Aorta (tissue), 5 donors: ENCODE measurements around the gene HDAC6. TPM values are rescaled to one million over a fixed set of nuclear protein-coding genes. Genes with fewer than 3 reads are reported as not detected.
"Not testable (repeated sequence)": the region's sequence is repeated elsewhere in the genome, so short reads cannot be mapped to it uniquely, and the experiment has no call there.

Source experiments
- ATAC-seq: fragments of 200-7000 bp; cut with Tn5 transposase; one replicate; pipeline ENCODE4 v1.9.1; 2022; ENCODE audit warnings: moderate library complexity; ENCODE audit not compliant: low FRiP score
- DNase-seq, 2 donors: peaks; one replicate each; pipeline ENCODE4 v3.0.0-alpha.2; 2020
- H3K27ac ChIP-seq, 2 donors: one replicate each; pipeline ENCODE4 v1.5.1; 2013; ENCODE audit warnings: low read length in 2 of 2, mild to moderate bottlenecking in 2 of 2, moderate library complexity in 2 of 2, control low read depth in 1 of 2, inconsistent platforms in 1 of 2, low read depth in 1 of 2
- H3K27me3 ChIP-seq, 2 donors: one replicate each; pipeline ENCODE4 v1.6.1; 2013; ENCODE audit warnings: control low read depth in 1 of 2, low read length in 1 of 2, mild to moderate bottlenecking in 1 of 2, moderate library complexity in 1 of 2; ENCODE audit not compliant: insufficient read depth in 2 of 2, control insufficient read depth in 1 of 2
- H3K36me3 ChIP-seq, 2 donors: one replicate each; pipeline ENCODE4 v1.6.1; 2013; ENCODE audit warnings: control low read depth in 1 of 2, low read length in 1 of 2, mild to moderate bottlenecking in 1 of 2; ENCODE audit not compliant: insufficient read depth in 2 of 2, control insufficient read depth in 1 of 2
- H3K4me1 ChIP-seq, 2 donors: one replicate each; pipeline ENCODE4 v1.6.1; 2013; ENCODE audit warnings: low read length in 2 of 2, control low read depth in 1 of 2, mild to moderate bottlenecking in 1 of 2, moderate library complexity in 1 of 2; ENCODE audit not compliant: insufficient read depth in 2 of 2, control insufficient read depth in 1 of 2
- H3K4me3 ChIP-seq, 2 donors: one replicate each; pipeline ENCODE4 v1.5.1; 2013; ENCODE audit warnings: low read length in 2 of 2, control low read depth in 1 of 2, mild to moderate bottlenecking in 1 of 2
- H3K9me3 ChIP-seq: one replicate; pipeline ENCODE4 v1.6.1; 2013; ENCODE audit warnings: mild to moderate bottlenecking, low read length; ENCODE audit not compliant: control insufficient read depth
- WGBS, 2 donors: extraction: QIAGEN DNeasy Blood & Tissue Kit; methylation state at CpG; one replicate each; pipeline ENCODE4 v1.1.7; 2013; 5-methylcytosine and 5-hydroxymethylcytosine counted together
- intact Hi-C, 2 donors: fragments of 100-400 bp; cut with DNase I; formaldehyde crosslinking; loops; one replicate each; pipeline versions ENCODE4 v1.14.2 to v1.15.0; 2022
- polyA plus RNA-seq, 2 donors: library from polyadenylated mRNA; stranded (reverse); fragments of 200-250 nt; gene quantifications; one replicate each; pipeline ENCODE4 v1.2.3, GENCODE V29; 2013
- total RNA-seq, 2 donors: library from RNA; stranded (reverse); fragmentation: NEBNext Ultra II Directional; extraction: Animal tissue kit (Norgen Biotek cat#: 25700); gene quantifications; one replicate each; pipeline ENCODE4 v1.2.1, GENCODE V29; 2021
- donor health status: healthy with polysubstance abuse.
- donor health status: Bipolar disorder and iron deficiency.
- donor health status: DM: no; HTN: no; CAD: no.
- donor health status: DM: no; HTN: no; CAD: no.
- donor health status: DM: yes; HTN: yes; CAD: no.

HDAC6 gene
- total and polyA plus RNA-seq, 4 donors: 28.0 to 229 (median 83.5) TPM

- Histone ChIP-seq H3K36me3 (no peaks in the 10 kb centered on the region), H3K27ac (no peak overlapping the region), H3K4me3 (no peak overlapping the region), H3K9me3 (no peaks in the 10 kb centered on the region), H3K4me1 (no peaks in the 10 kb centered on the region), H3K27me3 (no peaks in the 10 kb centered on the region)
- WGBS, 2 donors: 72 to 81% methylated on average over 9 to 10 of the region's 10 CpGs
- intact Hi-C loops: no loop called here
- ATAC-seq (no peak), DNase-seq (no peak)
Observed at GRCh38 chrX:48839686-48840085, 37.8 kb downstream of the HDAC6 start.

GRCh38 chrX:48848847-48849246, 47.0 kb downstream of the HDAC6 start:
- Histone ChIP-seq H3K4me1 (no peaks in the 10 kb centered on the region), H3K27ac (no peak overlapping the region), H3K9me3 (no peaks in the 10 kb centered on the region), H3K27me3 (no peaks in the 10 kb centered on the region), H3K36me3 (no peaks in the 10 kb centered on the region), H3K4me3 (no peak overlapping the region)
- DNase-seq (no peak), ATAC-seq (no peak)
- intact Hi-C loops: no loop called here
- 38 to 54% methylated on average over 1 of the region's 1 CpG for WGBS, 2 donors

- no peak overlapping the region for H3K4me3 ChIP-seq
- H3K4me1 ChIP-seq: no peaks in the 10 kb centered on the region
- H3K36me3 ChIP-seq: no peaks in the 10 kb centered on the region
- 74 to 77% methylated on average over 7 of the region's 7 CpGs for WGBS, 2 donors
- H3K27ac ChIP-seq: no peak overlapping the region
- no peaks in the 10 kb centered on the region for H3K27me3 ChIP-seq
- H3K9me3 ChIP-seq: no peaks in the 10 kb centered on the region
- ATAC-seq (no peak), DNase-seq (no peak)
- intact Hi-C loops: no loop called here
Observed at GRCh38 chrX:48852857-48853256, 51.0 kb downstream of the HDAC6 start.

- DNase-seq, ATAC-seq, H3K9me3 ChIP-seq: not testable (repeated sequence)
Observed at GRCh38 chrX:48853494-48853893, 51.6 kb downstream of the HDAC6 start.

GRCh38 chrX:48854121-48854804, 52.4 kb downstream of the HDAC6 start:
- H3K4me3 ChIP-seq, H3K27me3 ChIP-seq, intact Hi-C loops, DNase-seq, H3K36me3 ChIP-seq, H3K9me3 ChIP-seq, H3K4me1 ChIP-seq, ATAC-seq, H3K27ac ChIP-seq: not testable (repeated sequence)
- 76 to 85% methylated on average over 12 of the region's 12 CpGs for WGBS, 2 donors

More at GRCh38 chrX:48853494-48853893, 51.6 kb downstream of the HDAC6 start:
- intact Hi-C loops, H3K36me3 ChIP-seq, H3K4me3 ChIP-seq, H3K27me3 ChIP-seq, H3K27ac ChIP-seq, H3K4me1 ChIP-seq: not testable (repeated sequence)

GRCh38 chrX:48854898-48855297, 53.0 kb downstream of the HDAC6 start:
- H3K27me3 ChIP-seq: no peaks in the 10 kb centered on the region

GRCh38 chrX:48864210-48864609, 62.3 kb downstream of the HDAC6 start:
- 23 to 31% methylated on average over 4 of the region's 4 CpGs for WGBS, 2 donors
- ATAC-seq: no peak

More at GRCh38 chrX:48854898-48855297, 53.0 kb downstream of the HDAC6 start:
- Histone ChIP-seq H3K9me3 (no peaks in the 10 kb centered on the region), H3K36me3 (no peaks in the 10 kb centered on the region), H3K27ac (no peak overlapping the region), H3K4me1 (no peaks in the 10 kb centered on the region), H3K4me3 (no peak overlapping the region)
- ATAC-seq: no peak
- intact Hi-C loops: no loop called here
- 39 to 56% methylated on average over 5 of the region's 5 CpGs for WGBS, 2 donors
- no peak for DNase-seq

GRCh38 chrX:48872017-48872416, 70.2 kb downstream of the HDAC6 start:
- H3K4me1 ChIP-seq, H3K36me3 ChIP-seq, H3K27me3 ChIP-seq, DNase-seq, ATAC-seq, intact Hi-C loops, H3K27ac ChIP-seq, H3K4me3 ChIP-seq, H3K9me3 ChIP-seq: not testable (repeated sequence)
- 43 to 64% methylated on average over 1 of the region's 2 CpGs for WGBS, 2 donors

More at GRCh38 chrX:48864210-48864609, 62.3 kb downstream of the HDAC6 start:
- Histone ChIP-seq H3K9me3 (no peaks in the 10 kb centered on the region), H3K4me3 (no peak overlapping the region), H3K27ac (no peak overlapping the region), H3K4me1 (no peaks in the 10 kb centered on the region), H3K27me3 (no peaks in the 10 kb centered on the region), H3K36me3 (no peaks in the 10 kb centered on the region)
- intact Hi-C loops: no loop called here
- DNase-seq: no peak
